ENCODE data around the gene CLEC9A.
"Not testable (repeated sequence)": the region's sequence is repeated elsewhere in the genome, so short reads cannot be mapped to it uniquely, and the experiment has no call there.

Gene CLEC9A

GRCh38 chr12:10030446-10030845 is at the start of gene CLEC9A:
Gene CLEC9A (plus strand): TSS chr12:10030682. CDS start chr12:10052688, 22,006 bp downstream.
- no peak for DNase-seq

- no peak for DNase-seq
Measured at GRCh38 chr12:9991876-9992275, 38.6 kb upstream of the CLEC9A start.

DNA sequence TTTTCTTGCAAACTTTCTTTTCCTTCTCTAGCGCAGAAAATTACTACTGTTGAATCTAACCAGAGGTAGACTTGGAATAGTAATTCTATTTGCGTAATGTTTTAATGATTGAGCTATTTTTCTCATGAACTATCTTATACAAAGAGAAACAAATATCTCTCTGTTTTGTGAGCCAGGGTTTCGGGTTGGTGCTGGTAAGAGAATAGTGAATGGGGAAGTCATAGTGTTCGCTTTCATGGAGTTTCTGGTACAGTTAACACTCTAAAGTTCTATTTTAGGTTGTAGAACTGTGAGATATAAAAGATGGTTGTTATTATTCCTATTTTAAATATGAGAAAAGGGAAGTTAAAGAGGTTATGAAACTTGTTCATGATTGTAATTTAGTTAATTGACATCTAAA is 38.2 kb upstream of the CLEC9A start:
- DNase-seq: no peak

- DNase-seq: no peak
Measured at GRCh38 chr12:9999016-9999415, 31.5 kb upstream of the CLEC9A start, which contains the start of gene CLEC1B. Gene CLEC1B (minus strand): TSS chr12:9999121. CDS start chr12:9999100, 21 bp downstream.

GRCh38 chr12:10001171-10001776 is 29.2 kb upstream of the CLEC9A start:
- no peak for DNase-seq

- no peak for DNase-seq
Measured at GRCh38 chr12:10012630-10013330, 17.7 kb upstream of the CLEC9A start.

DNA sequence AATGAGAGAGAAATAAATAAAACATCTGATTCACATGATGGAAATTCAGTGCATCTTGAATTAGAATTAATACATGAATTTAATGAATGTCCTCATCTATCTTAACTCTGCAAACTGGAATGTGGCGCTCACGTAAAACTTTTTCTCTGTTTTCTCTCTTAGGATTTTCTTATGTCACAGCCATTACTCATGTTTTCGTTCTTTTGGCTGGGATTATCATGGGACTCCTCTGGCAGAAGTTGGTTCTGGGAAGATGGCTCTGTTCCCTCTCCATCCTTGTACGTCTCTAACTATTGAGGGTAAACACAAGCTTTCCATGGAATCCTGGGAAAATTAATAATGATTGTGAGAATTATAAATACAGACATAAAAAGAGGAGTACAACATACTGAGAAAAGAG is 15.0 kb upstream of the CLEC9A start:
- no peak for DNase-seq

DNA sequence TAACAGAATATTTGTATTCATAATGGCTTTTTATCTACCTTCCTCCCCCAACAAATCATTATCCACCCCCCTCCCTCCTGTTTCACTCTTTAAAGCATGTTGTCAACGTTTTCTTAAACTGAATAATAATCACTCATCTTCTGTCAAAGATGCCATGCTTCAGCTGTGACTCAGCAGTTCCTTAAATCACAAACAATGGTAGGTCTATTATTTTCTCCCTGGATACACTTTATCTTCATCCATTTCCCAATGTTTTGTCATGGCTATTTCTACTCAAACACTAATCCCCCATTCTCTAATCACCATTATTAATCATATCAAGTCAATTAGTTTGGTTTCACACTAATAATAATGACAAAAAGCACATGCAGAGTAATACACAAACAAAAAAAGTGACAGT is 13.6 kb upstream of the CLEC9A start:
- DNase-seq: no peak

DNA sequence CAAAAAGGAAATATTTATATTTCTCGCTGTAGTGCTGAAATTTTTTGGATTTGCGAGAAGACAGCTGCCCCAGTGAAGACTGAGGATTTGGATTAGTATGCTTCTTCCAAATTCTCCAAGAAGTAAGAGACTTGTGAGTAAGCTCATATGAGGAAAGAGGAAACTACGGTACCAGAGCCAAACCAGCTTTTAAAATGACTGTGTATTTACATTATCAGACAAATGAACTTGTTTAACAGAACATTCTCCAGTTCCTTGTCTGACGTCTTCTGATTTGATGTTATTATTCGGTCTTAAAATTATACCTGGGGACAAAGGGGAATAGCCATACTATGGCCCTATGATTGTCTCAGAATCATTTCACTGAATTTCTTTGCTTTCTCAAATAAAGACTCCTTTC is 12.1 kb upstream of the CLEC9A start:
- DNase-seq: no peak

DNA sequence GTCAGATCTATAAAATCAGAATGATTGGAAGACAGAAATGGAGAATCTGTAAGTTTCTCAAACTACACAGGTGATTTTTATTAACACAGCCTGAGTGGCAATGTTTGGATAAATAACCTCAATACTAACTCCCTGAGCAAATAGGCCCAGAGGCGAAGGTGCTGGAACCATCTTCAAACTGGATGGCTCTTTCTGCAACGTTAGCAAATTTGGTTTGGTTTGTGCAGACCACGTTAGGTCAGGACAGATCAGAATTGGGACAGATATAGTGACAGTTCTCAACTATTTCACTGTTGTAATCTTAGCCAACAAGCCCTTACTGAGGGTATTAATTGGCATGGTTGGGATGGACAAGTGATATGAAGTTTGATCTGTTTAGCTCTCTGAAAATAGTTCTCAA is 9.1 kb upstream of the CLEC9A start:
- no peak for DNase-seq

- no peak for DNase-seq
Measured at GRCh38 chr12:10025236-10025635, 5.2 kb upstream of the CLEC9A start.

DNA sequence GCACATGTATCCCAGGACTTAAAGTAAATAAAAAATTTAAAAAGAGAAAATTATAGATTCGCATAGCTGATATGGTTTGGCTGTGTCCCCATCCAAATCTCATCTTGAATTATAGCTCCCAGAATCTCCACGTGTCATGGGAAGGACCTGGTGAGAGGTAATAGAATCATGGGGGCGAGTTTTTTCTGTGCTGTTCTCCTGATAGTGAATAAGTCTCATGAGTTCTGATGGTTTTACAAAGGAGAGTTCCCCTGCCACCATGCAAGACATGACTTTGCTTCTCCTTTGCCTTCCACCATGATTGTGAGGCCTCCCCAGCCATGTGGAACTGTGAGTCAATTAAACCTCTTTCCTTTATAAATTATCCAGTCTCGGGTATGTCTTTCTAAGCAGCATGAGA is 3.8 kb upstream of the CLEC9A start:
- not testable (repeated sequence) for DNase-seq

GRCh38 chr12:10027311-10027710 is 3.2 kb upstream of the CLEC9A start:
- DNase-seq: no peak

- DNase-seq: no peak
Measured at GRCh38 chr12:10027721-10028120, 2.8 kb upstream of the CLEC9A start.

- no peak for DNase-seq
Measured at GRCh38 chr12:10031321-10031720, 839 bp downstream of the CLEC9A start.

GRCh38 chr12:10031771-10032175 is 1.3 kb downstream of the CLEC9A start:
- no peak for DNase-seq

DNA sequence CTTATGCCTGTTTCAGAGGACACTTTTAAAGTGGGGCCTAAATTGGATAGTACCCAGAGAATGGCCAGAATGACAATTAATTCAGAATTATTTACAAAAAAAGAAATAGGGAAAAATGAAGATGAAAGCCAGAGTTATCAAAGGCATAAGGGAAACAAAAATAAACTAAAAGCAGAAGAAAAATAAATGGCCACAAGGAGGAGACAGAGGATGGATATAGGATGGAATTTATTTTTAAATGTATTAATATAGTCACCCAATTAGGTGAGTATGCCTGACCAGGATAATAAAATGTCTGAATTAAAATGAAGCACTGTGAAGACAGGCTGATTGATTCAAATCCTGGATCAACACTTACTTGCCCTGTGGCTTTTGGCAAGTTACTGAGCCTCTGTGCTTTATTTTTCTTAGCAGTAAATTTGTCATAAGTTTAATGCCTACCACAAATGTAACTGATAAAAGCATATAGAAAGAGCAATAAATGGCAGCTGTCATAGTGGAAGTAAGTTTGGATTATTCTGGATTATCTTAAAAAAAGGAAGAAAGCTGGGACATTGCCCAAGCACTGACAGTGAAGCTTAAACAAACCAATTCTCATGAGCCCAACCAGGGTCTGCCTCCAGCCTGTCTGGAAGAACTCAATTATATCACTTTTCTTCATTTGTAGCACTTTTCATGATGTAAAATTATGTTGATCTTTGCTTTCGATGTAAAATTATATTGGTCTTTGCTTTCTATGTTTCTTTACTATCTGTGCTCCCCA is 3.5 kb downstream of the CLEC9A start:
- DNase-seq: no peak

GRCh38 chr12:10042167-10042566 is 11.7 kb downstream of the CLEC9A start:
- no peak for DNase-seq

DNA sequence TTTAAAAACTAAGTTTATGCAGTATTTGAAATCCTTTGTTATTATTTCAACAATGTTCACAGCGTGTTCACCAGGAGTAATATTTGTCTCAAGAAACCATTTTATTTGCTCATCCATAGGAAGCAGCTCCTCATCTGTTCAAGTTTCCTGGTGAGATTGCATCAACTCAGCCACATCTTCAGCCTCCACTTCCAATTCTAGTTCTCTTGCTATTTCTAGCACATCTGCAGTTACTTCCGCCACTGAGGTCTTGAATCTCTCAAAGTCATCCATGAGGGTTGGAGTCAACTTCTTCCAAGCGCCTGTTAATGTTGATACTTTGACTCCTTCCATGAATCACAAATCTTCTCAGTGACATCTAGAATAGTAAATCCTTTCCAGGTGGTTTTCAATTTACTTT is 18.0 kb downstream of the CLEC9A start:
- no peak for DNase-seq

DNA sequence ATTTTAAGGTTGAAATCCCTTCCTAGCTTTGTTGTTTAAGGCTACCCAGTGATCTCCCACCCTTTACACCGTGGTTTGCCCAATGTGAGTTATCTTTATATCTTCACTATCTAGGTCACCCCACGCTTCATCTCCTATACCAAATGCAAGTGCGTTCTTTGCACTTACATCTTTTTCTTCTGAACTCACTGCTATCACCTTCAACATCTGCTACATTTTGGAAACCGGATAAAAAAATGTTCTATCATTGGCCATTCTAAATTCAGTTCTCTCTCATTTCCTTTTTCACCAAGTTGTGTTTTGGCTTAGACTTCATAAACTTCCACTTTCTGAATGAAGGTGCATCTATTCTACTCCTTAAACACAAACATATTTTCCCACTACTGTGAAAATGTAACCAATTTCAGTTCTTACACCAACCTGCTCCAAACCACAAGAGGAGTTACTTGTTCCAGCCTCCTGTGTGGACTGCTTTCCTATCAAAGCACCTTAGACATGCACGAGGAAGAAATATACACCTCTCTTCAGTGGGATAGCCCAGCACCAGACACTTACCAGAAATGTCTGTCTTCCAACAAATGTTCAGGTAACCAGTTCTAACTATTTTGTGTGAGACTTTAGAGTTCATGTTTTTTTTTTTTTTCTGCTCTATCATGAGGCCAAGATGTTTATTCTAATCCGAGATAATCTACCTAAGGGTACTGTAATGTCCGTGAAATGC is 21.9 kb downstream of the CLEC9A start:
- no peak for DNase-seq

- no peak for DNase-seq
Measured at GRCh38 chr12:10058387-10058786, 27.9 kb downstream of the CLEC9A start.

- no peak for DNase-seq
Measured at GRCh38 chr12:10065241-10065640, 34.8 kb downstream of the CLEC9A start.

GRCh38 chr12:10067264-10067663 is 36.8 kb downstream of the CLEC9A start:
- DNase-seq: no peak

All from CD4-positive, alpha-beta T cell treated with Interleukin-12 subunit alpha and Interleukin-12 subunit beta, for 1 hour (primary cell).